IMR-90 (cell line): ENCODE data around the gene C12orf75. TPM values are rescaled to one million over a fixed set of nuclear protein-coding genes. Genes with fewer than 3 reads are reported as not detected.

ENCODE experiments used
- ATAC-seq: fragments of 200-7000 bp; cut with Tn5 transposase; 2 replicates; pipeline ENCODE4 v1.9.1; 2020; ENCODE audit warnings: low read depth, mild to moderate bottlenecking, moderate library complexity
- BruUV-seq: library from RNA; stranded (reverse); fragments of 400-500 nt; replicated peaks from 2 replicates; lab custom pipeline; 2021; lab: Mats Ljungman, UMichigan
- CTCF ChIA-PET: fragments of 300-600 bp; formaldehyde crosslinking; extraction: SDS; loops from one replicate; lab custom pipeline; 2021; ENCODE audit warnings: antibody characterized with exemption; lab: Yijun Ruan, JAX
- POLR2A ChIA-PET: fragments of 300-600 bp; sonication (Branson Sonifier 250); formaldehyde crosslinking; loops from one replicate; lab custom pipeline; 2022; ENCODE audit warnings: antibody characterized with exemption; ENCODE audit not compliant: unreplicated experiment; lab: Charles Lee
- DNase-seq: peaks from one replicate; pipeline ENCODE4 v3.0.0; 2013
- H2AFZ ChIP-seq: replicated peaks from 2 replicates; pipeline ENCODE3; 2013; ENCODE audit warnings: low read length, mild to moderate bottlenecking; ENCODE audit not compliant: poor library complexity
- H2AK5ac ChIP-seq: 2 replicates; pipeline ENCODE4 v1.6.1; 2013; ENCODE audit warnings: low read depth, low read length, inconsistent platforms
- H2AK9ac ChIP-seq: replicated peaks from 2 replicates; pipeline ENCODE3; 2013; ENCODE audit warnings: mild to moderate bottlenecking, low read depth, low read length, moderate library complexity; ENCODE audit not compliant: poor library complexity
- H2BK120ac ChIP-seq: 2 replicates; pipeline ENCODE4 v1.6.1; 2013; ENCODE audit warnings: low read depth, low read length, inconsistent platforms
- H2BK15ac ChIP-seq: 3 replicates; pipeline ENCODE4 v1.6.1; 2013; ENCODE audit warnings: low read depth, low read length, inconsistent platforms
- H2BK20ac ChIP-seq: 2 replicates; pipeline ENCODE4 v1.6.1; 2013; ENCODE audit warnings: low read depth, mild to moderate bottlenecking, inconsistent platforms, low read length, moderate library complexity
- H2BK5ac ChIP-seq: 2 replicates; pipeline ENCODE4 v1.6.1; 2013; ENCODE audit warnings: mild to moderate bottlenecking, low read depth, low read length, inconsistent platforms; ENCODE audit not compliant: poor library complexity, severe bottlenecking
- H3K14ac ChIP-seq: replicated peaks from 2 replicates; pipeline ENCODE4 v1.6.1; 2013; ENCODE audit warnings: low read depth, low read length, inconsistent platforms
- H3K18ac ChIP-seq: 2 replicates; pipeline ENCODE4 v1.6.1; 2013; ENCODE audit warnings: low read depth, low read length, control low read depth
- H3K23ac ChIP-seq: 2 replicates; pipeline ENCODE4 v1.6.1; 2013; ENCODE audit warnings: low read depth, low read length, inconsistent platforms
- H3K27ac ChIP-seq: 2 replicates; pipeline ENCODE4 v1.5.1; 2013; ENCODE audit warnings: mild to moderate bottlenecking, control low read depth, low read length; ENCODE audit not compliant: insufficient read depth
- H3K27me3 ChIP-seq: 2 replicates; pipeline ENCODE4 v1.6.1; 2013; ENCODE audit warnings: low read length; ENCODE audit not compliant: control insufficient read depth, insufficient read depth
- H3K36me3 ChIP-seq: 2 replicates; pipeline ENCODE4 v1.6.1; 2013; ENCODE audit warnings: low read length, mixed read lengths; ENCODE audit not compliant: control insufficient read depth, insufficient read depth
- H3K4ac ChIP-seq: 2 replicates; pipeline ENCODE4 v1.6.1; 2013; ENCODE audit warnings: low read depth, low read length, inconsistent platforms
- H3K4me1 ChIP-seq: 2 replicates; pipeline ENCODE4 v1.6.1; 2013; ENCODE audit warnings: low read length, mixed read lengths; ENCODE audit not compliant: control insufficient read depth, insufficient read depth
- H3K4me2 ChIP-seq: 2 replicates; pipeline ENCODE4 v1.6.1; 2013; ENCODE audit warnings: low read depth, mild to moderate bottlenecking, control low read depth, low read length, moderate library complexity
- H3K4me3 ChIP-seq: 2 replicates; pipeline ENCODE4 v1.5.1; 2013; ENCODE audit warnings: low read depth, mild to moderate bottlenecking, control low read depth, low read length, moderate library complexity; ENCODE audit not compliant: insufficient read depth
- H3K56ac ChIP-seq: 2 replicates; pipeline ENCODE4 v1.6.1; 2013; ENCODE audit warnings: low read length, inconsistent platforms; ENCODE audit not compliant: insufficient read depth; ENCODE audit errors: extremely low read depth
- H3K79me1 ChIP-seq, 2 experiments: 2 replicates each; pipeline ENCODE4 v1.6.1; 2013; ENCODE audit warnings: low read length in 2 of 2, inconsistent platforms in 1 of 2, low read depth in 1 of 2
- H3K9ac ChIP-seq: 2 replicates; pipeline ENCODE4 v1.6.1; 2013; ENCODE audit warnings: low read depth, low read length, control low read depth
- H3K9me1 ChIP-seq: 2 replicates; pipeline ENCODE4 v1.6.1; 2013; ENCODE audit warnings: low read length, inconsistent platforms; ENCODE audit not compliant: insufficient read depth
- H3K9me3 ChIP-seq: 2 replicates; pipeline ENCODE4 v1.6.1; 2013; ENCODE audit warnings: low read length; ENCODE audit not compliant: control insufficient read depth, insufficient read depth
- H4K20me1 ChIP-seq: 2 replicates; pipeline ENCODE4 v1.6.1; 2013; ENCODE audit warnings: low read length, inconsistent platforms; ENCODE audit not compliant: insufficient read depth
- H4K5ac ChIP-seq: 2 replicates; pipeline ENCODE4 v1.6.1; 2013; ENCODE audit warnings: mild to moderate bottlenecking, low read depth, low read length, control low read depth
- H4K8ac ChIP-seq, 2 experiments: 2 replicates each; pipeline ENCODE4 v1.6.1; 2013; ENCODE audit warnings: low read depth in 2 of 2, low read length in 2 of 2, control low read depth in 1 of 2, inconsistent platforms in 1 of 2
- H4K91ac ChIP-seq: 2 replicates; pipeline ENCODE4 v1.6.1; 2013; ENCODE audit warnings: low read depth, low read length, inconsistent platforms; ENCODE audit not compliant: insufficient read depth
- RCOR1 ChIP-seq: IDR thresholded peaks from 2 replicates; pipeline ENCODE4 v1.6.1; 2012; ENCODE audit warnings: mild to moderate bottlenecking, low read length, improper control_type of control experiment; ENCODE audit not compliant: insufficient replicate concordance
- WGBS, 2 experiments: methylation state at CpG; one replicate each; pipeline versions ENCODE4 v1.1.5 to v1.1.7; 2013; ENCODE audit warnings: missing lambda C conversion rate in 2 of 2; ENCODE audit not compliant: insufficient read length in 1 of 2; ENCODE audit errors: extremely low coverage in 2 of 2; 5-methylcytosine and 5-hydroxymethylcytosine counted together
- dilution Hi-C: fragments of 300-500 bp; cut with HindIII; formaldehyde crosslinking; loops from one replicate; pipeline ENCODE4 v1.14.3; 2018; ENCODE audit warnings: low sequenced_read_pairs; ENCODE audit not compliant: unreplicated experiment
- in situ Hi-C: fragments of 300-500 bp; cut with MboI; formaldehyde crosslinking; loops from 3 replicates; pipeline ENCODE4 v1.14.3; 2019; ENCODE audit warnings: low sequenced_read_pairs, inconsistent platforms, mixed read lengths
- intact Hi-C: fragments of 100-400 bp; cut with micrococcal nuclease; formaldehyde crosslinking; loops from 2 replicates; pipeline ENCODE4 v1.10.0; 2022
- polyA plus RNA-seq, 3 experiments: library from polyadenylated mRNA; depleted of rRNA; stranded (reverse); fragments of >200 nt; gene quantifications; 2 replicates each; pipeline ENCODE4 v1.2.3, GENCODE V29; 2012; ENCODE audit warnings: low replicate concordance in 1 of 3
- total RNA-seq: library from RNA; depleted of rRNA; stranded (reverse); fragments of >200 nt; gene quantifications from 2 replicates; pipeline ENCODE4 v1.2.3, GENCODE V29; 2012

C12orf75 gene
- total and polyA plus RNA-seq, 2 of the 4 experiments (the other 2 are of a cell fraction), result 145 to 278 TPM

GRCh38 chr12:105292705-105293104, 37.8 kb upstream of the C12orf75 start:
- no peak overlapping the region for H3K27ac ChIP-seq
- H2AFZ ChIP-seq, result no peak overlapping the region
- ATAC-seq (no peak), DNase-seq (peak; percentile 31)
- no peaks in the 10 kb centered on the region for H3K9me1 ChIP-seq
- no peak overlapping the region for H3K56ac ChIP-seq
- no peak overlapping the region for H4K91ac ChIP-seq
- no peaks in the 10 kb centered on the region for H3K36me3 ChIP-seq
- dilution Hi-C loops (no loop called here), intact Hi-C loops (no loop called here), in situ Hi-C loops (no loop called here)
- no peaks in the 10 kb centered on the region for H3K79me1 ChIP-seq
- H2BK5ac ChIP-seq, result no peak overlapping the region
- no peak overlapping the region for H2AK9ac ChIP-seq
- no peak overlapping the region for H3K4me2 ChIP-seq
- H4K8ac ChIP-seq, result no peak overlapping the region
- no peak for TF ChIP-seq RCOR1
- H3K4me1 ChIP-seq, result no peaks in the 10 kb centered on the region; the same call in 1 of the 2 replicates
- H3K23ac ChIP-seq, result no peak overlapping the region
- no peak overlapping the region for H3K14ac ChIP-seq
- no peak overlapping the region for H2AK5ac ChIP-seq
- H2BK120ac ChIP-seq, result no peak overlapping the region
- H4K20me1 ChIP-seq, result no peaks in the 10 kb centered on the region
- H4K5ac ChIP-seq, result no peak overlapping the region
- no peak overlapping the region for H3K4ac ChIP-seq
- H3K9ac ChIP-seq, result no peak overlapping the region
- no TSS peak for BruUV-seq
- POLR2A ChIA-PET, result no interaction called here
- H3K4me3 ChIP-seq, result no peak overlapping the region
- CTCF ChIA-PET, result no interaction called here
- H3K27me3 ChIP-seq, result no peaks in the 10 kb centered on the region
- H3K18ac ChIP-seq, result no peak overlapping the region
- no peak overlapping the region for H2BK20ac ChIP-seq
- no peaks in the 10 kb centered on the region; the same call in 1 of the 2 replicates for H3K9me3 ChIP-seq
- WGBS, 2 experiments, result no CpG with 5 or more reads among the region's 1 CpG
- no peak overlapping the region for H2BK15ac ChIP-seq
